ENCODE results near the gene LCOR.
"Not testable (repeated sequence)": the region's sequence is repeated elsewhere in the genome, so short reads cannot be mapped to it uniquely, and the experiment has no call there.

Gene LCOR

GRCh38 chr10:96838529-96838928 is 6.4 kb downstream of the LCOR start:
- DNase-seq (ENCODE audit: low read depth in 2 of 2, low spot score in 1 of 2): no peak

GRCh38 chr10:96840841-96841518 is 8.9 kb downstream of the LCOR start:
- DNase-seq (ENCODE audit: low read depth in 2 of 2, low spot score in 1 of 2): no peak

GRCh38 chr10:96842896-96843723 is 11.0 kb downstream of the LCOR start:
- no peak for DNase-seq (ENCODE audit: low read depth in 2 of 2, low spot score in 1 of 2)

GRCh38 chr10:96843823-96844222 is 11.7 kb downstream of the LCOR start:
- no peak for DNase-seq (ENCODE audit: low read depth in 2 of 2, low spot score in 1 of 2)

GRCh38 chr10:96846395-96846794 is 14.3 kb downstream of the LCOR start:
- no peak for DNase-seq (ENCODE audit: low read depth in 2 of 2, low spot score in 1 of 2)

- no peak for DNase-seq (ENCODE audit: low read depth in 2 of 2, low spot score in 1 of 2)
Measured at GRCh38 chr10:96846926-96847325, 14.8 kb downstream of the LCOR start.

- DNase-seq (ENCODE audit: low read depth in 2 of 2, low spot score in 1 of 2): not testable (repeated sequence)
Measured at GRCh38 chr10:96847356-96847755, 15.3 kb downstream of the LCOR start.

GRCh38 chr10:96850113-96850512 is 18.0 kb downstream of the LCOR start:
- DNase-seq (ENCODE audit: low read depth in 2 of 2, low spot score in 1 of 2): no peak

GRCh38 chr10:96850825-96851224 is 18.7 kb downstream of the LCOR start:
- no peak for DNase-seq (ENCODE audit: low read depth in 2 of 2, low spot score in 1 of 2)

GRCh38 chr10:96851281-96851680 is 19.2 kb downstream of the LCOR start:
- DNase-seq (ENCODE audit: low read depth in 2 of 2, low spot score in 1 of 2): no peak

- no peak for DNase-seq (ENCODE audit: low read depth in 2 of 2, low spot score in 1 of 2)
Measured at GRCh38 chr10:96856317-96856716, 24.2 kb downstream of the LCOR start.

GRCh38 chr10:96857301-96858012 is 25.4 kb downstream of the LCOR start:
- no peak for DNase-seq (ENCODE audit: low read depth in 2 of 2, low spot score in 1 of 2)

- no peak for DNase-seq (ENCODE audit: low read depth in 2 of 2, low spot score in 1 of 2)
Measured at GRCh38 chr10:96858038-96858705, 26.1 kb downstream of the LCOR start.

- DNase-seq (ENCODE audit: low read depth in 2 of 2, low spot score in 1 of 2): no peak
Measured at GRCh38 chr10:96858706-96859050, 26.6 kb downstream of the LCOR start.

GRCh38 chr10:96860631-96861277 is 28.7 kb downstream of the LCOR start:
- no peak for DNase-seq (ENCODE audit: low read depth in 2 of 2, low spot score in 1 of 2)

GRCh38 chr10:96863922-96864543 is 31.9 kb downstream of the LCOR start:
- no peak for DNase-seq (ENCODE audit: low read depth in 2 of 2, low spot score in 1 of 2)

- DNase-seq (ENCODE audit: low read depth in 2 of 2, low spot score in 1 of 2): no peak
Measured at GRCh38 chr10:96873086-96873485, 41.0 kb downstream of the LCOR start.

- no peak for DNase-seq (ENCODE audit: low read depth in 2 of 2, low spot score in 1 of 2)
Measured at GRCh38 chr10:96873756-96874467, 41.8 kb downstream of the LCOR start.

GRCh38 chr10:96878057-96878456 is 46.0 kb downstream of the LCOR start:
- DNase-seq (ENCODE audit: low read depth in 2 of 2, low spot score in 1 of 2): no peak

- no peak for DNase-seq (ENCODE audit: low read depth in 2 of 2, low spot score in 1 of 2)
Measured at GRCh38 chr10:96880575-96880974, 48.5 kb downstream of the LCOR start.

All from stimulated activated CD8-positive, alpha-beta memory T cell treated with anti-CD3 and anti-CD28 coated beads, Interleukin-4, amount 100 ng/mL, for 1 hour (primary cell).